ENCODE measurements around the gene MAPK7. TPM values are rescaled to one million over a fixed set of nuclear protein-coding genes. Genes with fewer than 3 reads are reported as not detected.
A peak's percentile ranks its signal among the peaks of the same experiment; 100 is the strongest.

MAPK7 gene
- total RNA-seq, 2 experiments from 2014 or later = 25.1 to 27.1 TPM

GRCh38 chr17:19331543-19332245 lies 46.6 kb upstream of the MAPK7 start:
- ChIA-PET POLR2A (no interaction called here), CTCF (no interaction called here)
- no peak for ATAC-seq
- no peak for DNase-seq
- peaks cover 4% of the 10 kb centered on the region for H3K4me1 Mint-ChIP-seq (ENCODE audit: low read depth)
- H3K4me3 Mint-ChIP-seq = no peak overlapping the region
- H3K27me3 Mint-ChIP-seq = peaks cover 2% of the 10 kb centered on the region
- TF ChIP-seq CTCF (IDR thresholded peaks at IDR 0.05) = no peak
- H3K36me3 Mint-ChIP-seq (ENCODE audit: low read depth) = no peaks in the 10 kb centered on the region
- intact Hi-C loops (cut with micrococcal nuclease) = no loop called here
- no peak overlapping the region for H3K27ac Mint-ChIP-seq
- no peaks in the 10 kb centered on the region for H3K9me3 Mint-ChIP-seq

GRCh38 chr17:19332371-19333131 lies 45.7 kb upstream of the MAPK7 start:
- no peak for TF ChIP-seq CTCF (IDR thresholded peaks at IDR 0.05)
- Mint-ChIP-seq H3K27ac (no peak overlapping the region), H3K27me3 (peaks cover 9% of the 10 kb centered on the region), H3K36me3 (ENCODE audit: low read depth) (no peaks in the 10 kb centered on the region), H3K4me1 (ENCODE audit: low read depth) (peaks cover 4% of the 10 kb centered on the region), H3K4me3 (no peak overlapping the region), H3K9me3 (no peaks in the 10 kb centered on the region)
- DNase-seq = peak; percentile 39
- peak; percentile 61 for ATAC-seq
- ChIA-PET CTCF (no interaction called here), POLR2A (no interaction called here)
- intact Hi-C loops (cut with micrococcal nuclease) = no loop called here

GRCh38 chr17:19333132-19333440 lies 45.2 kb upstream of the MAPK7 start:
- peaks cover 4% of the 10 kb centered on the region for H3K4me1 Mint-ChIP-seq (ENCODE audit: low read depth)
- no peaks in the 10 kb centered on the region for H3K9me3 Mint-ChIP-seq
- ChIA-PET CTCF (no interaction called here), POLR2A (no interaction called here)
- H3K4me3 Mint-ChIP-seq = no peak overlapping the region
- ATAC-seq (no peak), DNase-seq (no peak)
- H3K27me3 Mint-ChIP-seq = peaks cover 9% of the 10 kb centered on the region
- intact Hi-C loops (cut with micrococcal nuclease) = no loop called here
- no peak overlapping the region for H3K27ac Mint-ChIP-seq
- no peak for TF ChIP-seq CTCF (IDR thresholded peaks at IDR 0.05)
- H3K36me3 Mint-ChIP-seq (ENCODE audit: low read depth) = no peaks in the 10 kb centered on the region

GRCh38 chr17:19333736-19334290 lies 44.5 kb upstream of the MAPK7 start:
- Mint-ChIP-seq H3K4me3 (no peak overlapping the region), H3K27me3 (peaks cover 14% of the 10 kb centered on the region), H3K36me3 (ENCODE audit: low read depth) (no peaks in the 10 kb centered on the region), H3K9me3 (no peaks in the 10 kb centered on the region), H3K27ac (no peak overlapping the region), H3K4me1 (ENCODE audit: low read depth) (peaks cover 4% of the 10 kb centered on the region)
- POLR2A ChIA-PET = no interaction called here
- no peak for ATAC-seq
- intact Hi-C loops (cut with micrococcal nuclease) = no loop called here
- no peak for DNase-seq
- CTCF ChIA-PET = no interaction called here
- TF ChIP-seq CTCF (IDR thresholded peaks at IDR 0.05) = no peak

GRCh38 chr17:19334331-19334730 lies 44.0 kb upstream of the MAPK7 start:
- H3K9me3 Mint-ChIP-seq = no peaks in the 10 kb centered on the region
- no peak for TF ChIP-seq CTCF (IDR thresholded peaks at IDR 0.05)
- intact Hi-C loops (cut with micrococcal nuclease) = no loop called here
- no peak overlapping the region for H3K4me3 Mint-ChIP-seq
- DNase-seq (no peak), ATAC-seq (no peak)
- ChIA-PET POLR2A (no interaction called here), CTCF (no interaction called here)
- no peak overlapping the region for H3K27ac Mint-ChIP-seq
- peaks cover 16% of the 10 kb centered on the region for H3K27me3 Mint-ChIP-seq
- peaks cover 4% of the 10 kb centered on the region for H3K4me1 Mint-ChIP-seq (ENCODE audit: low read depth)
- no peaks in the 10 kb centered on the region for H3K36me3 Mint-ChIP-seq (ENCODE audit: low read depth)
